Activated naive CD4-positive, alpha-beta T cell treated with anti-CD3 and anti-CD28 coated beads, Interleukin-2, amount 10 ng/mL, durations not matched to agents 7 days and 5 days (primary cell): ENCODE results near the gene RYR1.
"Not testable (repeated sequence)": the region's sequence is repeated elsewhere in the genome, so short reads cannot be mapped to it uniquely, and the experiment has no call there.

ENCODE experiments used
- CTCF ChIA-PET: fragments of 350-600 bp; sonication (Branson Sonifier 250); formaldehyde crosslinking; loops from one replicate; lab custom pipeline; 2021; ENCODE audit warnings: antibody characterized with exemption; lab: Charles Lee
- DNase-seq: peaks from one replicate; pipeline ENCODE4 v3.0.0-alpha.2; 2020
- H3K27ac Mint-ChIP-seq: one replicate; pipeline ENCODE4 v1.8.0; 2021; ENCODE audit warnings: mild to moderate bottlenecking, moderate library complexity, mixed read lengths
- H3K27me3 Mint-ChIP-seq: one replicate; pipeline ENCODE4 v1.8.0; 2021; ENCODE audit warnings: mild to moderate bottlenecking, mixed read lengths
- H3K36me3 Mint-ChIP-seq: one replicate; pipeline ENCODE4 v1.8.0; 2021; ENCODE audit warnings: mixed read lengths
- H3K4me1 Mint-ChIP-seq: one replicate; pipeline ENCODE4 v1.8.0; 2021; ENCODE audit warnings: mixed read lengths
- H3K4me3 Mint-ChIP-seq: one replicate; pipeline ENCODE4 v1.8.0; 2021; ENCODE audit warnings: mild to moderate bottlenecking, moderate library complexity, mixed read lengths
- H3K9me3 Mint-ChIP-seq: one replicate; pipeline ENCODE4 v1.8.0; 2021; ENCODE audit warnings: mixed read lengths

RYR1 gene

DNA sequence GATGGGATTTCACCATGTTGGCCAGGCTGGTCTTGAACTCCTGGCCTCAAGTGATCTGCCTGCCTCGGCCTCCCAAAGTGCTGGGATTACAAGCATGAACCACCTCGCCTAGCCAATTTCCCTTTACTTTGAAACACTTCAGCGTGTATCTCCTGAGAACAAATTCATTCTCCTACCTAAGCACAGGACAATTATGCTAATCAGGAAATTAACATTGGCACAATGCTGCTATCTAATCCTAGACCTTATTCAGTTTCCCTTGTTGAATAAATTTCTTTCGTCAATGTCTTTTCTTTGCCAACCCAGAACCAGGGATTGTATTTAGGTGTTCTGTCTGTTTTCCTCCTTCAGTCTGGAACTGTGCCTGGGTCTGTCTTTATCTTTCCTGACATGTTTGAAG is 116.5 kb downstream of the RYR1 start:
- peaks cover 22% of the 10 kb centered on the region for H3K4me1 Mint-ChIP-seq
- H3K27me3 Mint-ChIP-seq: peaks cover 13% of the 10 kb centered on the region
- H3K4me3 Mint-ChIP-seq: no peak overlapping the region
- CTCF ChIA-PET: no interaction called here
- no peaks in the 10 kb centered on the region for H3K9me3 Mint-ChIP-seq
- no peaks in the 10 kb centered on the region for H3K36me3 Mint-ChIP-seq
- H3K27ac Mint-ChIP-seq: no peak overlapping the region
- DNase-seq: no peak

DNA sequence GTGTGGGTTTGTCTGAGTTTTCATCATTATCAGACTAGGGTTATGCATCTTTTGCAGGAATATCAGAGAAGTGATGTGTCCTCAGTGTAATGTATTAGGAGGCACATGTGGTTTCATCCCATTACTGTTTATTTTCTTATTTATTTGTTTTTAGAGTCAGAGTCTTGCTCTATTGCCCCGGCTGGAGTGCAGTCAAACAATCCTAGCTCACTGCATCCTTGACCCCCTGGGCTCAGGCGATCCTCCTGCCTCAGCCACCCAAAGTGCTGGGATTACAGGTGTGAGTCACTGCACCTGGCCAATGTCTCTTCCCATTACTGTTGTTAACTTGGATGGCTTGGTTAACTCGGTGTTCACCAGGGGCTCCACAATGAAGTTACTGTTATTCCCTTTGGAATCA is 116.9 kb downstream of the RYR1 start:
- CTCF ChIA-PET: no interaction called here
- H3K36me3 Mint-ChIP-seq: no peaks in the 10 kb centered on the region
- peaks cover 20% of the 10 kb centered on the region for H3K4me1 Mint-ChIP-seq
- H3K4me3 Mint-ChIP-seq: no peak overlapping the region
- no peak overlapping the region for H3K27ac Mint-ChIP-seq
- no peaks in the 10 kb centered on the region for H3K9me3 Mint-ChIP-seq
- DNase-seq: no peak
- H3K27me3 Mint-ChIP-seq: peaks cover 13% of the 10 kb centered on the region

DNA sequence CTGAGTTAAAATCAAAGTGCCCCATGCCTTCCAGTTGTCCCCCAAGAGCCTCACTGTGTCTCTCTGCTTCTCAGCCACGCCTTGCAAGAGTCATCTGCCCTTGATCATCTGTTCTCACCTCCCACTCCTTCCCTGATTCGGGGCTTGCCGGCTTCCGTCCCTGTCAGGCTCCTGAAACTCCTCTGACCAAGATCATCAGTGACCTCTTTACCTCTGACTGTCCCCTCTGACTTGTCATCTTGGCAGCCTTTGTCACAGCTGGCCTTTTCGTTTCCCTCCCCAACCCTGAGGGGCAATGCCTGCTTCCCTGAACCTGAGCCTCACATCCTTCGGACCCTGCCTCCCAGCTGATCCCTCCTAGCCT is 117.9 kb downstream of the RYR1 start:
- CTCF ChIA-PET: interaction anchor here (0.6 kb wide), 1 partner anchor 79 kb away, joined by 4 read pairs; no protein-coding TSS in a partner anchor
- no peak overlapping the region for H3K4me3 Mint-ChIP-seq
- peaks cover 22% of the 10 kb centered on the region for H3K4me1 Mint-ChIP-seq
- no peak overlapping the region for H3K27ac Mint-ChIP-seq
- no peaks in the 10 kb centered on the region for H3K9me3 Mint-ChIP-seq
- H3K27me3 Mint-ChIP-seq: peaks cover 13% of the 10 kb centered on the region
- H3K36me3 Mint-ChIP-seq: no peaks in the 10 kb centered on the region
- DNase-seq: no peak

DNA sequence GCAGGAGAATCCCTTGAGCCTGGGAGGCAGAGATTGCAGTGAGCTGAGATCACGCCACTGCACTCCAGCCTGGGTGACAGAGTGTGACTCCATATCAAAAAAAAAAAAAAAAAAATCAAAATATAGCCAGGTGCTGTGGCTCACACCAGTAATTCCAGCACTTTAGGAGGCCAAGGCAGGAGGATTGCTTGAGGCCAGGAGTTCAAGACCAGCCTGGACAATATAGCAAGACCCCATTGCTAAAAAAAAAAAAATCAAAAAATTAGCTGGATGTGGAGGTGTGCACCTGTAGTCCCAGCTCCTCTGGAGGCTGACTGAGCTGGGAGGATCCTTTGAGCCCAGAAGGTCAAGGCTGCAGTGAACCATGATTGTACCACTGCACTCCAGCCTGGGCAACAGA is 119.7 kb downstream of the RYR1 start:
- H3K4me3 Mint-ChIP-seq, DNase-seq, H3K36me3 Mint-ChIP-seq, H3K9me3 Mint-ChIP-seq, H3K27ac Mint-ChIP-seq: not testable (repeated sequence)
- Mint-ChIP-seq H3K4me1 (peaks cover 30% of the 10 kb centered on the region), H3K27me3 (peaks cover 16% of the 10 kb centered on the region)
- CTCF ChIA-PET: interaction anchor here (1.2 kb wide), 1 partner anchor 9 kb away, joined by 8 read pairs; no protein-coding TSS in a partner anchor

DNA sequence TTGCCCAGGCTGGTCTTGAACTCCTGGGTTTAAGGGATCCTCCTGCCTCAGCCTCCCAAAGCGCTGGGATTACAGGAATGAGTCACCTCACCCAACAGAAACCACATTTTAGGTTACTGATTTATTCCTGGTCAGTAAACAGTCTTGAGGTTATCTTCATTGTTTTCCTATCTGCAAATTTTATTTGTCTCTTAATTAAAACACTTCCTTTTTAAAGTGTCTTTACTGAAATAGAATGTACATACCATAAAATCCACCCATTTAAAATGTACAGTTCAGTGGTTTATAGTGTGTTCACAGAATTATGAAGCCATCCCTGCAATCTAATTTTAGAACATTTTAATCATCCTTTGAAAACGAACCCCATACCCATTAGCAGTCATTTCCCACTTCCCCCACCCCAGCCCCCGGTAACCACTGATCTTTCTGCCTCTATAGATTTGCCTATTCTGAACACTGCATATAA is 121.2 kb downstream of the RYR1 start:
- Mint-ChIP-seq H3K27ac (no peak overlapping the region), H3K27me3 (peaks cover 15% of the 10 kb centered on the region), H3K36me3 (no peaks in the 10 kb centered on the region), H3K9me3 (no peaks in the 10 kb centered on the region), H3K4me1 (peaks cover 38% of the 10 kb centered on the region), H3K4me3 (no peak overlapping the region)
- no peak for DNase-seq
- CTCF ChIA-PET: interaction anchor here (0.6 kb wide), 1 partner anchor 132 kb away, joined by 3 read pairs; no protein-coding TSS in a partner anchor

- CTCF ChIA-PET: interaction anchor here (1.0 kb wide), 1 partner anchor 79 kb away, joined by 3 read pairs; no protein-coding TSS in a partner anchor
- Mint-ChIP-seq H3K27me3 (peaks cover 18% of the 10 kb centered on the region), H3K36me3 (no peaks in the 10 kb centered on the region), H3K27ac (no peak overlapping the region), H3K9me3 (no peaks in the 10 kb centered on the region), H3K4me3 (no peak overlapping the region), H3K4me1 (peaks cover 43% of the 10 kb centered on the region)
- DNase-seq: no peak
Observed at GRCh38 chr19:38555200-38555599, 121.7 kb downstream of the RYR1 start.

GRCh38 chr19:38556521-38557174 is 123.2 kb downstream of the RYR1 start:
- Mint-ChIP-seq H3K4me3 (no peak overlapping the region), H3K9me3 (no peaks in the 10 kb centered on the region), H3K36me3 (no peaks in the 10 kb centered on the region), H3K27ac (no peak overlapping the region), H3K27me3 (peaks cover 12% of the 10 kb centered on the region), H3K4me1 (peaks cover 44% of the 10 kb centered on the region)
- CTCF ChIA-PET: interaction anchor here (1.3 to 2.5 kb wide), 3 partner anchors 41 to 78 kb away, joined by 4 to 9 read pairs (median 5); partner anchors contain the start of genes EIF3K and MAP4K1
- DNase-seq: no peak

DNA sequence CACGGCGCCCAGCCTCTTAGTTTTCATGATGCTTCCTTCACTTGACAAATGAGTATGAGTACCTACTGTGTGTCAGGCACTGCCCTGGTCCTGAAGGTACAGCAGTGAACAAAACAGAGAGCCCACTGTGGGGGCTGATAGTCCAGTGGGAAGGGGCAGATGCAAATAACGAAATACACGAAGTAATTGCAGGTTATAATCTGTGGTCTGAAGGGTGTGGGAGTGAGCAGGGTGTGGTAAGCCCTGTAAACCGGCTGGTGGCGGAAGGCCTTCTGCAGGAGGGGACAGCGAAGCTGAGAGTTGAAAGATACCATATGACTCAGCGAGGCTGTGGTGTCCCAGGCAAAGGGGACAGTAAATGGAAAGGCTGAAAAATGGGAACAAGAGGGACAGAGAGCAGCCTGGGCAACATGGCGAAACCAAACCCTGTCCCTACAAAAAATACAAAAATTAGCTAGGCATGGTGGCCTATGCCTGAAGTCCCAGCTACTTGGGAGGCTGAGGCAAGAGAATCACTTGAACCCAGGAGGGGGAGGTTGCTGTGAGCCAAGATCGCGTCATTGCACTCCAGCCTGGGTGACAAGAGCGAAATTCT is 123.8 kb downstream of the RYR1 start:
- peak overlapping the region; percentile 33 for H3K27ac Mint-ChIP-seq
- peak; percentile 45 for DNase-seq
- peaks cover 17% of the 10 kb centered on the region for H3K27me3 Mint-ChIP-seq
- H3K36me3 Mint-ChIP-seq: no peaks in the 10 kb centered on the region
- CTCF ChIA-PET: interaction anchor here (1.3 to 2.5 kb wide), 3 partner anchors 42 to 78 kb away, joined by 4 to 9 read pairs (median 5); partner anchors contain the start of genes EIF3K and MAP4K1
- no peak overlapping the region for H3K4me3 Mint-ChIP-seq
- peaks cover 50% of the 10 kb centered on the region for H3K4me1 Mint-ChIP-seq
- no peaks in the 10 kb centered on the region for H3K9me3 Mint-ChIP-seq

DNA sequence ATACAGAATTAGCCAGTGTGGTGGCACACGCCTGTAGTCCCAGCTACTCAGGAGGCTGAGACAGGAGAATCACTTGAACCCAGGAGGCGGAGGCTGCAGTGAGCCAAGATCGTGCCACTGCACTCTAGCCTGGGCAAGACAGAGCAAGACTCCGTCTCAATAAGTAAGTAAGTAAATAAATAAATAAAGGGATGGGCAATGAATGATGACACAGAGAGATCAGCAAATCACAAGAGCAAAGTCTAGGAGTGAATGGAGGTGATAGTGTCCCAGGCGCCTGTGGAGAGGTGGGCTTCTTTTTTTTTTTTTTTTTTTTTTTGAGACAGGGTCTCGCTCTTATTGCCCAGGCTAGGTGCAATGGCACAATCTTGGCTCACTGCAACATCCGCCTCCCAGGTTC is 125.4 kb downstream of the RYR1 start:
- CTCF ChIA-PET, H3K9me3 Mint-ChIP-seq, H3K36me3 Mint-ChIP-seq, DNase-seq, H3K4me3 Mint-ChIP-seq: not testable (repeated sequence)
- Mint-ChIP-seq H3K27ac (peak overlapping the region; percentile 83), H3K4me1 (peaks cover 54% of the 10 kb centered on the region), H3K27me3 (peaks cover 30% of the 10 kb centered on the region)

DNA sequence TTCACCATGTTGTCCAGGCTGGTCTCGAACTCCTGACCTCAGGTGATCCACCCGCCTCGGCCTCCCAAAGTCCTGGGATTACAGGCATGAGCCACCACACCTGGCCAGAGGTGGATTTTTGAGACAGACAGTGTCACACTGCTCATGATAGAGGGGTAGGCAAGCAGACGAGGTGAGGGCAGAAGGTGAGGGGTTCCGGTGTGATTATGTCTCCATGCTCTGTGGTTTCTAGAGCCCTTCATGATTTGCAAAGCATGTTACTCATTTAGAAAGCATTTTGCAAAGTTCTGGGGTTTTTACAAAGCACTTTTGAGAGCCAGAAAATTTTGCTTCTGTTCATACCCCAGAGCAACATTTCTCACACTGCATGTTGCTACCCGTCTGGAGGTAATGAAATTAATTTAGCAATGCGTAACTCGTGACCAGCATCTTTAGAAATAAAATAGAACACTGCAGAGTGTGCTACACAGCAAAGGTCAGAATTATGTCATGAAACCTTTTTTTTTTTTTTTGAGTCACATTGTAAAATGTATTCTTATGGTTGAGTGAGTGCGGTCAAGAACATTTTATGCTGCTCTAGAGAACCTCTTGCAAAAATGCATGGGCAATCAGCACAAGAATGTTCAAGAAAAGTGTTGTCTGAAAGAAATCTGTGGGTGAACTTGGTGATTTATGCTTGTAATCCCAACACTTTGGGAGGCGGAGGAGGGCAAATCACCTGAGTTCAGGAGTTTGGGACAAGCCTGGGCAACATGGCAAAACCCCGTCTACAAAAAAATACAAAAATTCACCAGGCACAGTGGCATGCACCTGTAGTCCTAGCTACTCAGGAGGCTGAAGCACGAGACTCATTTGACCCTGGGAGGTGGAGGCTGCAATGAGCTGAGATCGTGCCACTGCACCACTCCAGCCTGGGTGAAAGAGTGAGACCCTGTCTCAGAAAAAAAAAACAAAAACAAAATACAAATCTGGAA is 126.2 kb downstream of the RYR1 start:
- Mint-ChIP-seq H3K4me1 (peaks cover 49% of the 10 kb centered on the region), H3K27ac (peak overlapping the region; percentile 83), H3K36me3 (no peaks in the 10 kb centered on the region), H3K9me3 (no peaks in the 10 kb centered on the region), H3K4me3 (no peak overlapping the region), H3K27me3 (peaks cover 38% of the 10 kb centered on the region)
- DNase-seq: peak; percentile 52
- CTCF ChIA-PET: no interaction called here

GRCh38 chr19:38561053-38561606 is 127.6 kb downstream of the RYR1 start:
- DNase-seq: no peak
- Mint-ChIP-seq H3K4me3 (no peak overlapping the region), H3K4me1 (peaks cover 48% of the 10 kb centered on the region), H3K9me3 (no peaks in the 10 kb centered on the region), H3K27me3 (peaks cover 52% of the 10 kb centered on the region), H3K36me3 (no peaks in the 10 kb centered on the region), H3K27ac (no peak overlapping the region)
- CTCF ChIA-PET: no interaction called here

DNA sequence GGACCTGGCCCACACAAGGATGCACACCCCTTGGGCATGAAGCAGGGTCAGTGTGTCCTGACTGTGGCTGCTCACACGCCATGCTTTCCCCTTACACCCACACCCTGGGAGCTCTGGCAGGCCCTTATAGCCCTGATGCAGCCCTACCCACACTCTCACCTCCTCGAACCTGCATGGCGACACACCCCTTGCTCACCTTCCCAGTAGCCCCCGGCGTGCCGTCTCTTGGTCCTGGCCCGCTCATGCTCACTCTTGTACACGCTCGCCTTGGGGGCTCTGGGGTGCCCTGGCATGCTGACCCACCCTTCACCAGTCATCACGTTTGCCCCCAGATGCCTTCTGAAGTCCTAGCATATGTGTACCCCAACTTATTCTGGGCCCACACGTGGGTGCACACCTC is 128.2 kb downstream of the RYR1 start:
- DNase-seq: no peak
- Mint-ChIP-seq H3K9me3 (no peaks in the 10 kb centered on the region), H3K27ac (no peak overlapping the region), H3K27me3 (peaks cover 55% of the 10 kb centered on the region), H3K4me1 (peaks cover 46% of the 10 kb centered on the region), H3K36me3 (no peaks in the 10 kb centered on the region), H3K4me3 (no peak overlapping the region)
- CTCF ChIA-PET: no interaction called here

- H3K27me3 Mint-ChIP-seq: peaks cover 58% of the 10 kb centered on the region
- CTCF ChIA-PET: no interaction called here
- no peak overlapping the region for H3K27ac Mint-ChIP-seq
- H3K9me3 Mint-ChIP-seq: no peaks in the 10 kb centered on the region
- H3K4me1 Mint-ChIP-seq: peaks cover 44% of the 10 kb centered on the region
- DNase-seq: no peak
- H3K36me3 Mint-ChIP-seq: no peaks in the 10 kb centered on the region
- no peak overlapping the region for H3K4me3 Mint-ChIP-seq
Observed at GRCh38 chr19:38562096-38562495, 128.6 kb downstream of the RYR1 start.

GRCh38 chr19:38563475-38563874 is 130.0 kb downstream of the RYR1 start:
- Mint-ChIP-seq H3K4me1 (peaks cover 40% of the 10 kb centered on the region), H3K4me3 (no peak overlapping the region), H3K36me3 (no peaks in the 10 kb centered on the region), H3K27me3 (peaks cover 67% of the 10 kb centered on the region), H3K9me3 (no peaks in the 10 kb centered on the region), H3K27ac (no peak overlapping the region)
- CTCF ChIA-PET: interaction anchor here (0.5 kb wide), 1 partner anchor 764 kb away, joined by 3 read pairs; no protein-coding TSS in a partner anchor
- no peak for DNase-seq
